Activated CD4-positive, alpha-beta memory T cell treated with anti-CD3 and anti-CD28 coated beads for 36 hours (primary cell): ENCODE results near the gene ADCY10. TPM values are rescaled to one million over a fixed set of nuclear protein-coding genes. Genes with fewer than 3 reads are reported as not detected.

Source experiments
- CTCF ChIA-PET: fragments of 350-600 bp; sonication (Branson Sonifier 250); formaldehyde crosslinking; loops from one replicate; lab custom pipeline; 2021; ENCODE audit warnings: antibody characterized with exemption, inconsistent platforms; lab: Charles Lee
- POLR2A ChIA-PET: fragments of 350-600 bp; sonication (Branson Sonifier 250); formaldehyde crosslinking; loops from one replicate; lab custom pipeline; 2021; ENCODE audit warnings: antibody characterized with exemption; lab: Charles Lee
- DNase-seq: peaks from one replicate; pipeline ENCODE4 v3.0.0-alpha.2; 2020
- H3K27ac Mint-ChIP-seq: one replicate; pipeline ENCODE4 v1.8.0; 2021; ENCODE audit warnings: mixed read lengths
- H3K27me3 Mint-ChIP-seq: one replicate; pipeline ENCODE4 v1.8.0; 2021; ENCODE audit warnings: mixed read lengths
- H3K36me3 Mint-ChIP-seq: one replicate; pipeline ENCODE4 v1.8.0; 2021; ENCODE audit warnings: mixed read lengths
- H3K4me1 Mint-ChIP-seq: one replicate; pipeline ENCODE4 v1.8.0; 2021; ENCODE audit warnings: low read depth, mixed read lengths
- H3K4me3 Mint-ChIP-seq: one replicate; pipeline ENCODE4 v1.8.0; 2021; ENCODE audit warnings: mild to moderate bottlenecking, mixed read lengths
- H3K9me3 Mint-ChIP-seq: one replicate; pipeline ENCODE4 v1.8.0; 2021; ENCODE audit warnings: mixed read lengths
- intact Hi-C: fragments of 100-400 bp; cut with micrococcal nuclease; formaldehyde crosslinking; loops from one replicate; pipeline ENCODE4 v1.15.1; 2023
- total RNA-seq, 2 experiments: library from RNA; stranded (reverse); gene quantifications; one replicate each; pipeline ENCODE4 v1.2.3, GENCODE V29; 2021

Gene ADCY10
- total RNA-seq, 2 experiments from 2014 or later, result 0.05 TPM; not detected in 1

- CTCF ChIA-PET, result no interaction called here
- no peak overlapping the region for H3K4me3 Mint-ChIP-seq
- DNase-seq, result no peak
- intact Hi-C loops, result no loop called here
- no peaks in the 10 kb centered on the region for H3K4me1 Mint-ChIP-seq
- peaks cover 2% of the 10 kb centered on the region for H3K9me3 Mint-ChIP-seq
- POLR2A ChIA-PET, result no interaction called here
- H3K27me3 Mint-ChIP-seq, result no peaks in the 10 kb centered on the region
- H3K27ac Mint-ChIP-seq, result no peak overlapping the region
- peaks cover 10% of the 10 kb centered on the region for H3K36me3 Mint-ChIP-seq
Measured at GRCh38 chr1:167782946-167783345, 131.0 kb downstream of the ADCY10 start.

- CTCF ChIA-PET, result no interaction called here
- no peak for DNase-seq
- Mint-ChIP-seq H3K27ac (no peak overlapping the region), H3K9me3 (peaks cover 2% of the 10 kb centered on the region), H3K27me3 (no peaks in the 10 kb centered on the region), H3K4me1 (peaks cover 7% of the 10 kb centered on the region), H3K4me3 (no peak overlapping the region), H3K36me3 (peaks cover 15% of the 10 kb centered on the region)
- POLR2A ChIA-PET, result no interaction called here
- intact Hi-C loops, result no loop called here
Measured at GRCh38 chr1:167781558-167781957, 132.4 kb downstream of the ADCY10 start.

- Mint-ChIP-seq H3K36me3 (peaks cover 23% of the 10 kb centered on the region), H3K27ac (peak overlapping the region; percentile 2), H3K9me3 (peaks cover 2% of the 10 kb centered on the region), H3K4me1 (peaks cover 18% of the 10 kb centered on the region), H3K4me3 (no peak overlapping the region), H3K27me3 (no peaks in the 10 kb centered on the region)
- ChIA-PET POLR2A (no interaction called here), CTCF (no interaction called here)
- DNase-seq, result peak; percentile 29
- intact Hi-C loops, result no loop called here
Measured at GRCh38 chr1:167777269-167777650, 136.7 kb downstream of the ADCY10 start.

- no peaks in the 10 kb centered on the region for H3K27me3 Mint-ChIP-seq
- ChIA-PET POLR2A (no interaction called here), CTCF (interaction anchor here (1.5 kb wide), 1 partner anchor 13 kb away, joined by 3 read pairs; no protein-coding TSS in a partner anchor)
- H3K36me3 Mint-ChIP-seq, result peaks cover 28% of the 10 kb centered on the region
- DNase-seq, result no peak
- peaks cover 2% of the 10 kb centered on the region for H3K9me3 Mint-ChIP-seq
- peaks cover 18% of the 10 kb centered on the region for H3K4me1 Mint-ChIP-seq
- intact Hi-C loops, result no loop called here
- peak overlapping the region; percentile 2 for H3K27ac Mint-ChIP-seq
- no peak overlapping the region for H3K4me3 Mint-ChIP-seq
Measured at GRCh38 chr1:167776616-167777268, 137.2 kb downstream of the ADCY10 start.

GRCh38 chr1:167776151-167776550, 137.8 kb downstream of the ADCY10 start:
- intact Hi-C loops, result no loop called here
- H3K36me3 Mint-ChIP-seq, result peaks cover 30% of the 10 kb centered on the region
- ChIA-PET POLR2A (no interaction called here), CTCF (interaction anchor here (1.3 to 1.5 kb wide), 2 partner anchors 14 to 306 kb away, joined by 3 read pairs; no protein-coding TSS in a partner anchor)
- no peak overlapping the region for H3K4me3 Mint-ChIP-seq
- peaks cover 2% of the 10 kb centered on the region for H3K9me3 Mint-ChIP-seq
- H3K27ac Mint-ChIP-seq, result no peak overlapping the region
- no peak for DNase-seq
- peaks cover 18% of the 10 kb centered on the region for H3K4me1 Mint-ChIP-seq
- no peaks in the 10 kb centered on the region for H3K27me3 Mint-ChIP-seq

- no peaks in the 10 kb centered on the region for H3K27me3 Mint-ChIP-seq
- intact Hi-C loops, result no loop called here
- H3K9me3 Mint-ChIP-seq, result no peaks in the 10 kb centered on the region
- peaks cover 18% of the 10 kb centered on the region for H3K4me1 Mint-ChIP-seq
- H3K36me3 Mint-ChIP-seq, result peaks cover 29% of the 10 kb centered on the region
- DNase-seq, result no peak
- no peak overlapping the region for H3K27ac Mint-ChIP-seq
- H3K4me3 Mint-ChIP-seq, result no peak overlapping the region
- ChIA-PET POLR2A (no interaction called here), CTCF (interaction anchor here (1.3 kb wide), 1 partner anchor 307 kb away, joined by 3 read pairs; no protein-coding TSS in a partner anchor)
Measured at GRCh38 chr1:167775178-167775577, 138.8 kb downstream of the ADCY10 start.

- H3K4me1 Mint-ChIP-seq, result peaks cover 18% of the 10 kb centered on the region
Measured at GRCh38 chr1:167774710-167775109, 139.2 kb downstream of the ADCY10 start.

GRCh38 chr1:167773516-167773915, 140.4 kb downstream of the ADCY10 start:
- no peak overlapping the region for H3K4me3 Mint-ChIP-seq
- ChIA-PET CTCF (no interaction called here), POLR2A (no interaction called here)
- no peak overlapping the region for H3K27ac Mint-ChIP-seq
- peaks cover 18% of the 10 kb centered on the region for H3K4me1 Mint-ChIP-seq
- intact Hi-C loops, result no loop called here
- H3K9me3 Mint-ChIP-seq, result no peaks in the 10 kb centered on the region
- H3K36me3 Mint-ChIP-seq, result peaks cover 33% of the 10 kb centered on the region
- no peaks in the 10 kb centered on the region for H3K27me3 Mint-ChIP-seq
- no peak for DNase-seq

More at GRCh38 chr1:167774710-167775109, 139.2 kb downstream of the ADCY10 start:
- POLR2A ChIA-PET, result no interaction called here
- Mint-ChIP-seq H3K9me3 (no peaks in the 10 kb centered on the region), H3K27ac (no peak overlapping the region), H3K27me3 (no peaks in the 10 kb centered on the region), H3K4me3 (no peak overlapping the region), H3K36me3 (peaks cover 30% of the 10 kb centered on the region)
- CTCF ChIA-PET, result interaction anchor here (1.3 kb wide), 1 partner anchor 308 kb away, joined by 3 read pairs; no protein-coding TSS in a partner anchor
- intact Hi-C loops, result no loop called here
- DNase-seq, result no peak

GRCh38 chr1:167772436-167772835, 141.5 kb downstream of the ADCY10 start:
- ChIA-PET POLR2A (no interaction called here), CTCF (no interaction called here)
- H3K27me3 Mint-ChIP-seq, result no peaks in the 10 kb centered on the region
- H3K9me3 Mint-ChIP-seq, result no peaks in the 10 kb centered on the region
- intact Hi-C loops, result no loop called here
- H3K4me1 Mint-ChIP-seq, result peaks cover 17% of the 10 kb centered on the region
- no peak for DNase-seq
- H3K27ac Mint-ChIP-seq, result no peak overlapping the region
- H3K4me3 Mint-ChIP-seq, result no peak overlapping the region
- H3K36me3 Mint-ChIP-seq, result peaks cover 35% of the 10 kb centered on the region

- Mint-ChIP-seq H3K9me3 (no peaks in the 10 kb centered on the region), H3K36me3 (peaks cover 28% of the 10 kb centered on the region), H3K27me3 (no peaks in the 10 kb centered on the region), H3K4me3 (no peak overlapping the region), H3K4me1 (peaks cover 2% of the 10 kb centered on the region), H3K27ac (no peak overlapping the region)
- POLR2A ChIA-PET, result no interaction called here
- no peak for DNase-seq
- CTCF ChIA-PET, result no interaction called here
- intact Hi-C loops, result no loop called here
Measured at GRCh38 chr1:167770127-167770526, 143.8 kb downstream of the ADCY10 start.

GRCh38 chr1:167767761-167768160, 146.2 kb downstream of the ADCY10 start:
- Mint-ChIP-seq H3K9me3 (no peaks in the 10 kb centered on the region), H3K27me3 (no peaks in the 10 kb centered on the region), H3K4me1 (no peaks in the 10 kb centered on the region), H3K4me3 (no peak overlapping the region), H3K27ac (no peak overlapping the region), H3K36me3 (peaks cover 26% of the 10 kb centered on the region)
- ChIA-PET POLR2A (no interaction called here), CTCF (interaction anchor here (1.5 kb wide), 1 partner anchor 14 kb away, joined by 3 read pairs; no protein-coding TSS in a partner anchor)
- intact Hi-C loops, result no loop called here
- no peak for DNase-seq

- H3K27me3 Mint-ChIP-seq, result no peaks in the 10 kb centered on the region
- no peak overlapping the region for H3K4me3 Mint-ChIP-seq
- ChIA-PET CTCF (interaction anchor here (1.5 kb wide), 1 partner anchor 13 kb away, joined by 3 read pairs; no protein-coding TSS in a partner anchor), POLR2A (no interaction called here)
- no peak for DNase-seq
- H3K4me1 Mint-ChIP-seq, result peaks cover 11% of the 10 kb centered on the region
- H3K9me3 Mint-ChIP-seq, result no peaks in the 10 kb centered on the region
- no peak overlapping the region for H3K27ac Mint-ChIP-seq
- peaks cover 16% of the 10 kb centered on the region for H3K36me3 Mint-ChIP-seq
- intact Hi-C loops, result no loop called here
Measured at GRCh38 chr1:167766538-167766937, 147.4 kb downstream of the ADCY10 start.

- DNase-seq, result no peak
- Mint-ChIP-seq H3K4me1 (peaks cover 16% of the 10 kb centered on the region), H3K9me3 (no peaks in the 10 kb centered on the region), H3K36me3 (peaks cover 16% of the 10 kb centered on the region), H3K4me3 (no peak overlapping the region), H3K27me3 (no peaks in the 10 kb centered on the region), H3K27ac (no peak overlapping the region)
- POLR2A ChIA-PET, result no interaction called here
- CTCF ChIA-PET, result no interaction called here
- intact Hi-C loops, result no loop called here
Measured at GRCh38 chr1:167765496-167765895, 148.4 kb downstream of the ADCY10 start.
